GF-D8 (cell line): ENCODE data around the gene EDRF1.
"Not testable (repeated sequence)": the region's sequence is repeated elsewhere in the genome, so short reads cannot be mapped to it uniquely, and the experiment has no call there.

Experiments used
- DNase-seq: peaks from one replicate; lab custom pipeline; 2025; lab: John Stamatoyannopoulos, UW

Gene EDRF1

DNA sequence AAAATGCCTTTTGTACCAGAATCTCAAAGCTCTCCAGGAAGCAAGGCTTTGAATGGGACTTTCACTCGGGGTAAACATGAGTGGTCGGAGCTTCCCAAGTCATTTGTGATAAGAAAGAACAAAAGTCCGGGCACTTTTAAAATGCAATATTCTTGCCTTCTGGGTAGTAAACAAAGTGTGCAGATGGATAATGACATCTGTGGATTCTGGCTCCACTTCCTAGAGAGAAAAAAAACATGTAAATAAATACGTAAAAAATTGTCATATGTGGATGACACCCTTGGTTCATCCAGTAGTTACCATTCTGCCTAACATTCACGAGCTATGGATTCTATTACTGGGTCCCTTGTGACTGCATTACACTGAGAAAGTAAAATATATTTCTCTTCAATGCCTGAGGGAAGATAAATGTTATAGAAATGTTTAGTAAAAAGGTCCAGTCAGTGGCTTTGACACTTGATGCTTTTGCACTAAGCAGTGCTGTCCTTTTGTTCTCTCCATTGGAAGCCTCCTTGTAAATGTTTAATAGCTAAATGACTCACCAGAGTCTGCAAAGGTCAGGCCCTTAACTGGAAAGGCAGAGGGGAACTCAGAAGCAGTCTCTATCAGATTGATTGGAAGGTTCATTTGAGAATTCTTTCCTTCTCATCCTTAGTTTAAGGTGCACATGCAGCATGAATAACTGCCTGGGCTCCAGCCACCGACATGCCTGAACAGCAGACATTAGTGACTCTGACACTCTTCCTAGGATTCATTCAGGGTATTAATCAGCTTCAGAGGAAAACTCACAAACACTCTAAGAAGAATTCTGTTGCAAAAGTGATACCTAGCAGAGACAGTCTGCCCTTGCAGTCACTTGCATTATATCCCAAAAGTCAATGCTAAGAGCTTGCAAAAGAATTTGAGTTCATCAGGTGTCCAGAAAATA lies 11.7 kb upstream of the EDRF1 start:
- DNase-seq: no peak

DNA sequence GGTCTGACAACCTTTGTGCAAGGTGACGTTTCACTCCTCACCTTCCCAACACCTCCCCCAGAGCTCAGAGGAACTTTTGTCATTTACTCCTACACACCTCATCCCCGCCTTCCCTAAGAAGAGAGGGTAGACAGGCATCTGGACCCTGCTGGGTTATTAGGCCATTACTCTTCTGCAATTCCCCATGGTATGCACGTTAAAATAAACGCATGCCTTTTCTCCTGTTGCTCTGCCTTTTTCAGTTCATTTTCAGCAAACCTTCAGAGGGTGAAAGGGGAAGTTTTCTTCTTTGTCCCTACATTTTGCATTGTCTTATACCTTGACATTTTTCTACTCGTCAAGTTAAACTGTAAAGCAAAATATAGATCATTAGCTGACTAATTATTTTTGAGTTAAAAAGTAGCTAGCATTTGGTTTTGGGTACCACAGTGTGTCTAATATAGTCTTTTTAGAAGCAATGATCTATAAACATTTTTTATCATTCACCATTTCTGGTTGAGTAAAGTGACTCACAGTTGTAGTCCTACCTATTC lies 10.5 kb upstream of the EDRF1 start:
- DNase-seq: no peak

GRCh38 chr10:125709553-125710474 lies 9.7 kb upstream of the EDRF1 start:
- DNase-seq: no peak

DNA sequence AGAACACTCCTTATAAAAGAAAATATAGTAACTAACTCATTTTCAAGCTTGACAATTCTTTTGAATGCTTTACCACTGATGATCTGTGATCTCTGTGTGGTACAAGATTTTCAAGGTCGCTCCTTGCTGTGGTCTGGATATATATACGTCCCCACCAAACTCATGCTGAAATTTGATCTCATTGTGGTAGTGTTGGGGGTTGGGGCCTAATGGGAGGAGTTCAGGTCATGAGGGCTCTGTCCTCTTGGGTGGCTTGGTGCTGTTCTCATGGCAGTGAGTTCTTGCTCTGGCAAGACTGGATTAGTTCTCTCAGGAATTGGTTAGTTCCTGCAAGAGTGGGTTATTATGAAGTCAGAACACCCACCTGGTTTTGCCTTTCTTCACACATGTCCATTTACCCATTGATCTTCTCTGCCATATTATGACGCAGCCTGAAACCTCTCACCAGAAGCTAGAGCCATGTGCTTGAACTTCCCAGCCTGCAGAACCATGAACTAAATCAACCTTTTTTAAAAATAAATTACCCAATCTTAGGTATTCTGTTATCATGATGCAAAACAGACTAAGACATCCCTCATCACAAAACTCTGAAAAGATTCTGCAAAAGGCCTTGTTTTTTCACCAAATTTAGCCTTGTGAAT lies 8.3 kb upstream of the EDRF1 start:
- DNase-seq: no peak

DNA sequence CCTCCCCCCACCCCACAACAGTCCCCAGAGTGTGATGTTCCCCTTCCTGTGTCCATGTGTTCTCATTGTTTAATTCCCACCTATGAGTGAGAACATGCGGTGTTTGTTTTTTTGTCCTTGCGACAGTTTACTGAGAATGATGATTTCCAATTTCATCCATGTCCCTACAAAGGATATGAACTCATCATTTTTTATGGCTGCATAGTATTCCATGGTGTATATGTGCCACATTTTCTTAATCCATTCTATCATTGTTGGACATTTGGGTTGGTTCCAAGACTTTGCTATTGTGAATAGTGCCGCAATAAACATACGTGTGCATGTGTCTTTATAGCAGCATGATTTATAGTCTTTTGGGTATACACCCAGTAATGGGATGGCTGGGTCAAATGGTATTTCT lies 4.8 kb upstream of the EDRF1 start:
- not testable (repeated sequence) for DNase-seq

- no peak for DNase-seq
These were observed 483 bp downstream of the EDRF1 start for GRCh38 chr10:125720002-125720382.

GRCh38 chr10:125721035-125721434 lies 1.5 kb downstream of the EDRF1 start:
- no peak for DNase-seq

DNA sequence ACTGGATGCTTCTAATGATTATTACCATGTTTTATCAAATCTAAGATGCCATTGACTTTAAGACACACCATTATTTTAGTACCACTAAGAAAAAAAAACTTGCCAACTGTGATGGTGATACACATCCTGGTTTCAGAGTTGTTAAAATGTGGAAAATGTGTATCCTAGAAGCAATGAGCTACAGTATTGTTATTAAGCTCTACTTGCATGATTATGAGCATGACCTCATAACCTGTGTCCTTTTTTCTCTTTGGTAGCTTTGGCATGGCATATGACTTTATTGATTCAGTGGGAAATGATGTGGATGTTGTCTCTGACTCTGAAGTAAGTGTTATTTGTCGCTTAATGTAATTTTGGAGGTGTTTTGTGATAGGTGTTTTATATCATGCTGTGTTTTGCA lies 3.3 kb downstream of the EDRF1 start:
- DNase-seq: no peak

GRCh38 chr10:125726914-125727313 lies 7.4 kb downstream of the EDRF1 start:
- DNase-seq: no peak

DNA sequence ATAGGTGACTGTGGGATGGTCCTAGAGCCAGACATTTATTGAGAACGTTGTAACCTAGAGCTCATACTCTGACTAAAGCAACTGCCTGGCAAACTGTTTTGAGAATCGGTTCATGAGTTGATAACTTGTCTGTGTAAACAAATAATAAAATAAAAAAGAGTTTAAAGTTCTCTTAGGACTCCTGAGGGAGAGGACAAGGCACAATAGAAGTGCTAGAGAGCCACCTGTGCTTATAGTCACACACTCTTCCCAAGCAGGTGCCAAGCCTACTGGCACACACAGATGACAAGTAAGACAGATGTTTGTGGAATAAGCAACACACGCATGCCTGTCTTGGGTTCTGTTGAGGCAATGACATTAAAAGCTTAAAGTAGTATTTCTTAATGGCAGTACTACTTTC lies 7.9 kb downstream of the EDRF1 start:
- DNase-seq: no peak

GRCh38 chr10:125734148-125734547 lies 14.6 kb downstream of the EDRF1 start:
- DNase-seq: no peak

- DNase-seq: no peak
These were observed 15.3 kb downstream of the EDRF1 start for GRCh38 chr10:125734823-125735222.

DNA sequence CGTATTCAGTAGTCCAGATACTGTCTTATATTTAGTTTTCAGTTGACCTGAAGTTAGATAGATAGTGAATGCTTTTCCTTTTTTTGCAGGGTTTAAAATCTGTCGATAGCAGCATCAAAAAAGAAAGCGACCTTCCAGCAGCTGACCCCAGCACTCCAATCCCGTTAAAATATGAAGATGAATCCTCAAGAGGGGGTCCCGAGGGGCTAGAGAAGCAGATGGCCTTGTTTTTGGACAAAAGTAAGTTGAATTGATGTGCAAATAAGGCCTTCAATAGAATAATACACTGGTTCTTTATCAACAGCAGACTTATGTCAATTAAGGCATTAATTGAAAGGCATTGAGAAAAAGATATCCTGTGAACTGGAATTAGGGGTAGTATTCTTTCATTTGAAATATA lies 18.7 kb downstream of the EDRF1 start:
- no peak for DNase-seq

- no peak for DNase-seq
These were observed 20.6 kb downstream of the EDRF1 start for GRCh38 chr10:125739994-125740679.

- DNase-seq: no peak
These were observed 23.0 kb downstream of the EDRF1 start for GRCh38 chr10:125742465-125742864.

- DNase-seq: no peak
These were observed 25.4 kb downstream of the EDRF1 start for GRCh38 chr10:125744909-125745308.

- no peak for DNase-seq
These were observed 27.9 kb downstream of the EDRF1 start for GRCh38 chr10:125747417-125747816.

- DNase-seq: no peak
These were observed 36.7 kb downstream of the EDRF1 start for GRCh38 chr10:125756196-125756595.

GRCh38 chr10:125756853-125757487 lies 37.5 kb downstream of the EDRF1 start:
- no peak for DNase-seq

- no peak for DNase-seq
These were observed 38.2 kb downstream of the EDRF1 start for GRCh38 chr10:125757742-125758141.

DNA sequence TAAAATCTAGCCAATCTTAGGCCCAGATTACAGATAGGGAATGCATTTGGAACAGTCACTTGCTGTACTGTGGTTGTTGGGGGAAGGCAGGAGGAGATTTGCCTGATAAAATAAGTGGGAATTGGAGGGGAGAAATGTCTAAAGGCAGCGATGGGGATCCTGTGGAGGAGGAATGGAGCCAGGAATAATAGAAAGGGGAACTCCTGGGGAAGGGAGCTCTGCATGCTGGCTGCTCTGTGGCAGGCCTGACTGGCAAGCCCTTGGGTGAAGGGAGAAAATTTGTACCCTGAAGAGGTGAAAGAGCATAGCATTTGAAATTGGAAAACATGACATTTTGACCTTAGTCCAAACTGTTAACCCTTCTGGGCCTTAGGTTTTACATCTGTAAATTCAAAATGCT lies 42.5 kb downstream of the EDRF1 start:
- no peak for DNase-seq
